Measurements from ENCODE around the gene SPRR2G. TPM values are rescaled to one million over a fixed set of nuclear protein-coding genes. Genes with fewer than 3 reads are reported as not detected.
"Not testable (repeated sequence)": the region's sequence is repeated elsewhere in the genome, so short reads cannot be mapped to it uniquely, and the experiment has no call there.

Gene SPRR2G
- polyA plus RNA-seq, 5 donors: not detected

DNA sequence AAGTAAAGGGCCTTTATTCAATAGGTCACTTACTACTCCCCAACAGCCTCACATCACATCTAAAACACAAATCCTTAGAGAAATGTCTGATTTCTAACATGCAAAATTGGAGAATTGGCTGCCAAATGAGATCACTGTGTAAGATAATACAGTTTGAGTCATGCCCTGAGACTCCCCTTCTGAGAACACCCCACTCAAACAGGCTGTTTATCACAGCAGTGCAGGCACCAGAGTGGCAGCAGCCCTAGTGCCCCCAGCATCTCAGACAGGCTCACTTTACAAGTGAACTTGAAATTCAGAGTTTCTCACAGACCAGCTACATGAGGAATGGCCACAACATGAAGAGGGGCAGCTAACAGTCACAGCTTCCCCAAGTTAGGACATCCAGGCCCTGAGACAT lies 35.4 kb downstream of the SPRR2G start:
- DNase-seq: not testable (repeated sequence)

DNA sequence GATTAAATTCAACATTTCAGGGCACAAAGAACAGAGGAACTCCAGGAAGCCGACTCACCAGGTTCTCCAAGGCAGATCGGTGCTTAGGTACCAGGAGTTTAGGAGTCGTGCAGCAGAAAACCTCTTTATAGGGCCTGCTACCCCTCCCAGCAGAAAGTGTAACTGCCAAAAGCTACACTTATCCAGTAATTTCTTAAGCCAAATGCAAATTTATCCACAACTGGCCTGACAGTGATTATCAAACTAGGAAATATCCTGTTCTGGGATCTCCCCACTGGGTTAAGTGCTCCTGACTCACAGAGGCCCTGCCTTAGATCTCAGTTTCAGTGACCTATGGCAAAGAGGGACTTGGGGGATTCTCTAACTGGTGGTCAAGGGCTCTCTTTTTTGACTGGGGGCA lies 37.3 kb downstream of the SPRR2G start, which contains the start of gene SPRR2F:
SPRR2F (minus strand) TSS at position 101 of the 400 bp plus-strand sequence. CDS start 783 bp downstream, outside the sequence.
- DNase-seq: no peak

DNA sequence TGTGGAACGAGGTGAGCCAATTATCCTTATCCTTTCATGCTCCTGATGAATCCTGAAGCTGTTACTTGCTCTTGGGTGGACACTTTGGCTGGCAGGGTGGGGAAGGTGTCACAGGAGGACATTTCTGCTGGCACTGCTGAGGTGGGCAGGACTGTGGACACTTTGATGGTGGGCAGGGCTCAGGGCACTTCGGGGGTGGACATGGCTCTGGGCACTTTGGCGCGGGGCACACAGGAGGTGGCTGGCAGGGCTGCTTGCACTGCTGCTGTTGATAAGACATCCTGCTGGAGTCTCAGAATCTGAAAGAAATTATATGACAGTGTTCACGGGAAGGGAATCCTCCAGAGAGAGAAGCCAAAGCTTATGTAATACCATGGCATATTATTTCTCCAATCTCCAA lies 38.2 kb downstream of the SPRR2G start:
- DNase-seq: not testable (repeated sequence)

DNA sequence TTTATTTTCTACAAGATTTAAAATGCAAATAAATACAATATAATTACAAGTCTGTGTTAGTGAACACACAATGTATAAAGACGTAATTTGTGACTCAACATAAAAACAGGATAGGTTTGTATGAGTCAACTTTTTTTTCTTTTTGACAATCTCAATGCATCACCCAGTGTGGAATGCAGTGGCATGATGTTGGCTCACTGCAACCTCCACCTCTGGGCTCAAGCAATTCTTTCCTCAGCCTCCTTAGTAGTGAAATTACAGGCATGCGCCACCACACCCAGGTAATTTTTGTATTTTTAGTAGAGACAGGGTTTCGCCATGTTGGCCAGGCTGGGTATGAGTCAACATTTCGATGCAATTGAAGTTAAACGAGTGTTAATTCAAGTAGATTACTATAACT lies 50.4 kb downstream of the SPRR2G start:
- DNase-seq: no peak

Other genes starting within 250 kb of the SPRR2G start
- not detected for gene IVL, start 242.3 kb downstream of the SPRR2G start, polyA plus RNA-seq (ENCODE audit: insufficient read depth in 1 of 5, insufficient read length in 5 of 5, low replicate concordance in 1 of 5)
- gene SPRR5, start 203.7 kb downstream of the SPRR2G start, polyA plus RNA-seq (ENCODE audit: insufficient read depth in 1 of 5, insufficient read length in 5 of 5, low replicate concordance in 1 of 5): not detected
- gene SPRR4, start 180.2 kb downstream of the SPRR2G start, polyA plus RNA-seq (ENCODE audit: insufficient read depth in 1 of 5, insufficient read length in 5 of 5, low replicate concordance in 1 of 5): not detected
- gene SPRR1A, start 166.8 kb downstream of the SPRR2G start, polyA plus RNA-seq (ENCODE audit: insufficient read depth in 1 of 5, insufficient read length in 5 of 5, low replicate concordance in 1 of 5): not detected
- gene SPRR3, start 149.1 kb downstream of the SPRR2G start, polyA plus RNA-seq (ENCODE audit: insufficient read depth in 1 of 5, insufficient read length in 5 of 5, low replicate concordance in 1 of 5): under 1 TPM in 3 of 5 donors, not detected in 2; 0.21 to 0.42 (median 0.27) TPM
- gene SPRR1B, start 119.7 kb downstream of the SPRR2G start, polyA plus RNA-seq (ENCODE audit: insufficient read depth in 1 of 5, insufficient read length in 5 of 5, low replicate concordance in 1 of 5): not detected
- not detected for gene SPRR2D, start 109.8 kb downstream of the SPRR2G start, polyA plus RNA-seq (ENCODE audit: insufficient read depth in 1 of 5, insufficient read length in 5 of 5, low replicate concordance in 1 of 5)
- not detected for gene SPRR2A, start 93.4 kb downstream of the SPRR2G start, polyA plus RNA-seq (ENCODE audit: insufficient read depth in 1 of 5, insufficient read length in 5 of 5, low replicate concordance in 1 of 5)
- not detected for gene SPRR2B, start 79.3 kb downstream of the SPRR2G start, polyA plus RNA-seq (ENCODE audit: insufficient read depth in 1 of 5, insufficient read length in 5 of 5, low replicate concordance in 1 of 5)
- not detected for gene SPRR2E, start 56.4 kb downstream of the SPRR2G start, polyA plus RNA-seq (ENCODE audit: insufficient read depth in 1 of 5, insufficient read length in 5 of 5, low replicate concordance in 1 of 5)
- under 1 TPM in 3 of 5 donors, not detected in 2; 0.43 to 0.70 (median 0.64) TPM for gene SPRR2F, start 37.4 kb downstream of the SPRR2G start, polyA plus RNA-seq (ENCODE audit: insufficient read depth in 1 of 5, insufficient read length in 5 of 5, low replicate concordance in 1 of 5)
- gene LELP1, start 52.5 kb upstream of the SPRR2G start, polyA plus RNA-seq (ENCODE audit: insufficient read depth in 1 of 5, insufficient read length in 5 of 5, low replicate concordance in 1 of 5): not detected
- not detected for gene PRR9, start 66.7 kb upstream of the SPRR2G start, polyA plus RNA-seq (ENCODE audit: insufficient read depth in 1 of 5, insufficient read length in 5 of 5, low replicate concordance in 1 of 5)
- not detected for gene LORICRIN, start 108.8 kb upstream of the SPRR2G start, polyA plus RNA-seq (ENCODE audit: insufficient read depth in 1 of 5, insufficient read length in 5 of 5, low replicate concordance in 1 of 5)
- not detected for gene PGLYRP3, start 162.1 kb upstream of the SPRR2G start, polyA plus RNA-seq (ENCODE audit: insufficient read depth in 1 of 5, insufficient read length in 5 of 5, low replicate concordance in 1 of 5)
- gene PGLYRP4, start 198.0 kb upstream of the SPRR2G start, polyA plus RNA-seq (ENCODE audit: insufficient read depth in 1 of 5, insufficient read length in 5 of 5, low replicate concordance in 1 of 5): not detected
- 10 to 100 TPM; 17.9 to 33.5 (median 28.3) TPM for gene S100A9, start 207.0 kb upstream of the SPRR2G start, polyA plus RNA-seq (ENCODE audit: insufficient read depth in 1 of 5, insufficient read length in 5 of 5, low replicate concordance in 1 of 5)
- gene S100A12, start 224.7 kb upstream of the SPRR2G start, polyA plus RNA-seq (ENCODE audit: insufficient read depth in 1 of 5, insufficient read length in 5 of 5, low replicate concordance in 1 of 5): 1 to 10 TPM; 1.2 to 3.8 (median 3.0) TPM
- 10 to 100 TPM; 12.1 to 30.7 (median 22.1) TPM for gene S100A8, start 240.2 kb upstream of the SPRR2G start, polyA plus RNA-seq (ENCODE audit: insufficient read depth in 1 of 5, insufficient read length in 5 of 5, low replicate concordance in 1 of 5)

Measured in right lung (tissue), 5 donors.